Body of pancreas (tissue), 4 donors: ENCODE results near the gene NR3C2. TPM values are rescaled to one million over a fixed set of nuclear protein-coding genes. Genes with fewer than 3 reads are reported as not detected.
A peak's percentile ranks its signal among the peaks of the same experiment; 100 is the strongest.

Experiments used
- ATAC-seq: fragments of 150-250 bp; one replicate; pipeline ENCODE4 v1.9.1; 2016
- DNase-seq, 4 donors: peaks; one replicate each; pipeline ENCODE4 v3.0.0-alpha.2; 2019
- H3K27ac ChIP-seq, 4 donors: fragments of 200-600 bp; sonication (generic); 1 replicate in 3 of 4; 2 replicates in 1 of 4; pipeline versions ENCODE4 v1.5.1 to v1.6.1; 2016 to 2019; ENCODE audit warnings: mild to moderate bottlenecking in 1 of 4, mixed read lengths in 1 of 4, moderate library complexity in 1 of 4
- H3K27me3 ChIP-seq, 2 donors: fragments of 200-600 bp; sonication (generic); one replicate each; pipeline ENCODE4 v1.6.0; 2016; ENCODE audit warnings: mild to moderate bottlenecking in 1 of 2
- H3K36me3 ChIP-seq, 2 donors: fragments of 200-600 bp; sonication (generic); replicated peaks in 1 of 2; 2 replicates each; pipeline ENCODE4 v1.5.1; 2016; ENCODE audit warnings: low read depth in 2 of 2; ENCODE audit not compliant: insufficient read depth in 1 of 2
- H3K4me1 ChIP-seq: fragments of 200-600 bp; sonication (generic); one replicate; pipeline ENCODE4 v1.6.0; 2016
- H3K4me3 ChIP-seq, 2 donors: fragments of 200-600 bp; sonication (generic); 1 replicate in 1 of 2; 2 replicates in 1 of 2; pipeline ENCODE4 v1.5.1; 2016 to 2019
- H3K9me3 ChIP-seq, 3 donors: fragments of 200-600 bp; sonication (generic); 1 replicate in 2 of 3; 2 replicates in 1 of 3; pipeline ENCODE4 v1.5.1; 2016
- CTCF ChIP-seq, 7 experiments: fragments of 450-650 bp in 4 of 7; fragments of 200-600 bp in 3 of 7; sonication (generic) in 3 of 7; IDR thresholded peaks; one replicate each; pipeline ENCODE4 v1.5.1; 2016 to 2019; ENCODE audit warnings: antibody characterized with exemption in 7 of 7
- POLR2A ChIP-seq, 3 donors: fragments of 450-650 bp; IDR thresholded peaks; one replicate each; pipeline ENCODE4 v1.6.1; 2016; ENCODE audit warnings: antibody characterized with exemption in 3 of 3, mild to moderate bottlenecking in 2 of 3
- WGBS, 2 donors: methylation state at CpG; one replicate each; pipeline ENCODE4 v1.1.5; 2017; 5-methylcytosine and 5-hydroxymethylcytosine counted together
- intact Hi-C: fragments of 100-400 bp; cut with DNase I; formaldehyde crosslinking; loops from one replicate; pipeline ENCODE4 v1.15.1; 2023
- total RNA-seq, 2 donors: library from RNA; depleted of rRNA; stranded (reverse); fragments of >200 nt; gene quantifications; one replicate each; pipeline ENCODE4 v1.1.0, GENCODE V29; 2016

The NR3C2 gene
- total RNA-seq, 2 donors from 2014 or later, result 14.8 to 18.8 TPM

- Histone ChIP-seq H3K27me3 (no peaks in the 10 kb centered on the region), H3K27ac (no peak overlapping the region), H3K4me3 (no peak overlapping the region), H3K9me3 (no peaks in the 10 kb centered on the region), H3K36me3 (no peaks in the 10 kb centered on the region), H3K4me1 (peaks cover 40% of the 10 kb centered on the region)
- no peak for DNase-seq
- no peak for TF ChIP-seq CTCF (IDR thresholded peaks at IDR 0.05)
- no peak for TF ChIP-seq POLR2A (IDR thresholded peaks at IDR 0.05)
- intact Hi-C loops, result no loop called here
- WGBS, 2 donors, result 72 to 80% methylated on average over 4 of the region's 4 CpGs
- ATAC-seq, result no peak
These were observed 158.5 kb downstream of the NR3C2 start for GRCh38 chr4:148283665-148284064.

- TF ChIP-seq POLR2A (IDR thresholded peaks at IDR 0.05) (no peak), CTCF (IDR thresholded peaks at IDR 0.05) (no peak)
- intact Hi-C loops, result no loop called here
- no peak overlapping the region for H3K27ac ChIP-seq
- no peaks in the 10 kb centered on the region for H3K36me3 ChIP-seq
- H3K9me3 ChIP-seq, result no peaks in the 10 kb centered on the region
- ATAC-seq (no peak), DNase-seq (no peak)
- no peak overlapping the region for H3K4me3 ChIP-seq
- H3K4me1 ChIP-seq, result peaks cover 41% of the 10 kb centered on the region
- WGBS, 2 donors, result 92 to 93% methylated on average over 9 of the region's 9 CpGs
- H3K27me3 ChIP-seq, result no peaks in the 10 kb centered on the region
These were observed 163.9 kb downstream of the NR3C2 start for GRCh38 chr4:148278310-148278709.

GRCh38 chr4:148275266-148275665, 166.9 kb downstream of the NR3C2 start:
- 56 to 69% methylated on average over 4 of the region's 4 CpGs for WGBS, 2 donors
- ATAC-seq, result no peak
- Histone ChIP-seq H3K36me3 (no peaks in the 10 kb centered on the region), H3K9me3 (no peaks in the 10 kb centered on the region), H3K4me1 (peaks cover 35% of the 10 kb centered on the region), H3K27ac (peak overlapping the region in 1 of 4 donors; percentile 16), H3K4me3 (no peak overlapping the region), H3K27me3 (no peaks in the 10 kb centered on the region)
- intact Hi-C loops, result no loop called here
- no peak for DNase-seq
- TF ChIP-seq POLR2A (IDR thresholded peaks at IDR 0.05) (no peak), CTCF (IDR thresholded peaks at IDR 0.05) (no peak)

GRCh38 chr4:148273501-148273986, 168.7 kb downstream of the NR3C2 start:
- Histone ChIP-seq H3K9me3 (no peaks in the 10 kb centered on the region), H3K27me3 (no peaks in the 10 kb centered on the region), H3K36me3 (no peaks in the 10 kb centered on the region), H3K4me1 (peaks cover 41% of the 10 kb centered on the region), H3K4me3 (no peak overlapping the region), H3K27ac (peak overlapping the region in 3 of 4 donors; percentile 73 to 75 (median 75))
- TF ChIP-seq POLR2A (IDR thresholded peaks at IDR 0.05), result no peak
- no peak for TF ChIP-seq CTCF (IDR thresholded peaks at IDR 0.05)
- intact Hi-C loops, result no loop called here
- DNase-seq (peak; percentile 51 to 82 (median 72)), ATAC-seq (peak; percentile 92)
- WGBS, 2 donors, result 9 to 12% methylated on average over 3 of the region's 3 CpGs

- intact Hi-C loops, result no loop called here
- H3K9me3 ChIP-seq, result no peaks in the 10 kb centered on the region
- peak overlapping the region in 1 of 4 donors; percentile 9 for H3K27ac ChIP-seq
- H3K4me3 ChIP-seq, result no peak overlapping the region
- ATAC-seq (no peak), DNase-seq (no peak)
- no peaks in the 10 kb centered on the region for H3K27me3 ChIP-seq
- WGBS, 2 donors, result 80 to 84% methylated on average over 3 of the region's 3 CpGs
- no peaks in the 10 kb centered on the region for H3K36me3 ChIP-seq
- peaks cover 38% of the 10 kb centered on the region for H3K4me1 ChIP-seq
- TF ChIP-seq POLR2A (IDR thresholded peaks at IDR 0.05) (no peak), CTCF (IDR thresholded peaks at IDR 0.05) (no peak)
These were observed 171.0 kb downstream of the NR3C2 start for GRCh38 chr4:148271166-148271565.
